HG02973 (cell line): ENCODE results near the gene EPS8L2.
A peak's percentile ranks its signal among the peaks of the same experiment; 100 is the strongest.
"Not testable (repeated sequence)": the region's sequence is repeated elsewhere in the genome, so short reads cannot be mapped to it uniquely, and the experiment has no call there.

Experiments used
- ATAC-seq: cut with Tn5 transposase; IDR thresholded peaks from one replicate; pipeline ENCODE4 v1.9.1; 2021; ENCODE audit warnings: moderate library complexity; ENCODE audit not compliant: unreplicated experiment

Gene EPS8L2

GRCh38 chr11:724049-724777, 18.2 kb downstream of the EPS8L2 start:
- ATAC-seq, result no peak

GRCh38 chr11:724778-725386, 18.9 kb downstream of the EPS8L2 start:
- no peak for ATAC-seq

- no peak for ATAC-seq
These were observed 19.7 kb downstream of the EPS8L2 start for GRCh38 chr11:725624-726202.

- ATAC-seq, result no peak
These were observed 20.5 kb downstream of the EPS8L2 start for GRCh38 chr11:726278-727220.

GRCh38 chr11:727281-727701, 21.3 kb downstream of the EPS8L2 start:
- ATAC-seq, result no peak

- no peak for ATAC-seq
These were observed 22.1 kb downstream of the EPS8L2 start for GRCh38 chr11:727859-728748.

GRCh38 chr11:728901-729491, 23.0 kb downstream of the EPS8L2 start:
- no peak for ATAC-seq

GRCh38 chr11:729492-730074, 23.6 kb downstream of the EPS8L2 start:
- ATAC-seq, result no peak

GRCh38 chr11:733072-733471, 27.0 kb downstream of the EPS8L2 start:
- ATAC-seq, result no peak

GRCh38 chr11:734541-734940, 28.5 kb downstream of the EPS8L2 start:
- not testable (repeated sequence) for ATAC-seq

GRCh38 chr11:737366-737765, 31.3 kb downstream of the EPS8L2 start:
- ATAC-seq, result no peak

- ATAC-seq, result not testable (repeated sequence)
These were observed 31.9 kb downstream of the EPS8L2 start for GRCh38 chr11:737899-738298.

GRCh38 chr11:742156-742546, 36.1 kb downstream of the EPS8L2 start:
- no peak for ATAC-seq

GRCh38 chr11:742571-743201, 36.7 kb downstream of the EPS8L2 start:
- ATAC-seq, result no peak

- ATAC-seq, result no peak
These were observed 39.4 kb downstream of the EPS8L2 start for GRCh38 chr11:745428-745827.

- peak; percentile 37 for ATAC-seq
These were observed 40.5 kb downstream of the EPS8L2 start for GRCh38 chr11:746289-747157.

GRCh38 chr11:747158-748006, 41.4 kb downstream of the EPS8L2 start, which contains the start of gene TALDO1:
TSS of gene TALDO1 (plus strand) at chr11:747464. CDS start at chr11:747482, 18 bp downstream.
- peak; percentile 78 for ATAC-seq
